GM12891 (cell line): ENCODE data around the gene FLT4.

Source experiments
- DNase-seq: peaks from one replicate; pipeline ENCODE4 v3.0.0; 2011; ENCODE audit warnings: low spot score; ENCODE audit not compliant: insufficient read length
- FAIRE-seq: peaks from 2 replicates; lab custom pipeline; 2011; peaks lifted over from hg19 to GRCh38; lab: Jason Lieb, UNC
- PAX5 ChIP-seq: IDR thresholded peaks from 2 replicates; pipeline ENCODE4 v1.6.1; 2011; ENCODE audit warnings: low read length, moderate library complexity, mild to moderate bottlenecking; ENCODE audit not compliant: insufficient read depth, severe bottlenecking
- POLR2A ChIP-seq: IDR thresholded peaks from 2 replicates; pipeline ENCODE4 v1.6.1; 2011; ENCODE audit warnings: low read depth, low read length, control low read depth
- POLR2AphosphoS5 ChIP-seq: IDR thresholded peaks from 2 replicates; pipeline ENCODE4 v1.6.1; 2011; ENCODE audit warnings: low read depth, low read length, control low read depth
- POU2F2 ChIP-seq: IDR thresholded peaks from 2 replicates; pipeline ENCODE4 v1.6.1; 2011; ENCODE audit warnings: low read depth, mild to moderate bottlenecking, control low read depth, low read length, moderate library complexity
- SPI1 ChIP-seq: IDR thresholded peaks from 2 replicates; pipeline ENCODE4 v1.6.1; 2011; ENCODE audit warnings: low read depth, low read length, control low read depth
- TAF1 ChIP-seq: IDR thresholded peaks from 2 replicates; pipeline ENCODE4 v1.6.1; 2011; ENCODE audit warnings: low read depth, low read length, control low read depth

The FLT4 gene

GRCh38 chr5:180596668-180597231 lies 52.6 kb downstream of the FLT4 start:
- DNase-seq (no peak), FAIRE-seq (no peak)
- TF ChIP-seq POLR2AphosphoS5 (no peak), POU2F2 (no peak), POLR2A (no peak), PAX5 (no peak)

- FAIRE-seq (no peak), DNase-seq (no peak)
- TF ChIP-seq SPI1 (no peak), POLR2A (no peak), POU2F2 (no peak), PAX5 (no peak), POLR2AphosphoS5 (no peak), TAF1 (no peak)
Measured at GRCh38 chr5:180596115-180596667, 53.2 kb downstream of the FLT4 start.

DNA sequence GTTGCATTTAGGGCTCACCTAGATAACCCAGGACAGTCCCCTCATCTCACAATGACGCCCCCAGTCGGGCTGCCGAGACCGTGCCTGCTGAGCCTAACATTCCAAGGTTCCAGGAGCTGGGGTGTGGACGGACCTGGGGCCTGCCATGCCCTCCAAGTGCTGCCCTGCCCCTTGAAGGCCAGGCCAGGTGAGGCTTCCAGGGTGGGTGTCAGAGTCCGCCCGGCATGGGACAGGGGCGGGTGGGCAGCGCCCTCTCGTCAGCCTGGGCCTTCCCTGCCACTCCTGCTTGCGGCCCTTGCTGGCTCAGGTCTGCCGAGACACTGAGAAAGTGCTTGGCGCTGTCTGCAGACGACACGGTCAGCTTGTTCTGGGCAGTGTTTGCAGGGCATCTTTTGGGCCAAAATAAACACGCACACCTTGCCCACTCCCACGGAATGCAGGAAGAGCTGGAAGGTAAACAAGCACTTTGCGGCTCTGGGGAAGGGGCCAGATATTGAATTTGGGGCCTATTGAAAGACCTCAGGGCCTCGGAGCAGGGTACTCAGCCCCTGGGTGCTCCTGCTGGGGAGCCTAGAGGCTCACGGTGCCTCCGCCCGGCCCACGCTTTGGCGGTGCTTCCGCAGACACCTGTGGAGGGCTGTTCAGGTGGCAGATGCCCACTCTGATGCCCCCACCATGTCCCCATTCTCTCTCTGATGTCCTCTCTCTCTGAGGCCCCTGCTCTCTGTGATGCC lies 53.9 kb downstream of the FLT4 start:
- no peak for FAIRE-seq
- TF ChIP-seq POU2F2 (no peak), TAF1 (no peak), POLR2AphosphoS5 (no peak), PAX5 (no peak), POLR2A (no peak), SPI1 (no peak)
- peak; percentile 7 for DNase-seq

DNA sequence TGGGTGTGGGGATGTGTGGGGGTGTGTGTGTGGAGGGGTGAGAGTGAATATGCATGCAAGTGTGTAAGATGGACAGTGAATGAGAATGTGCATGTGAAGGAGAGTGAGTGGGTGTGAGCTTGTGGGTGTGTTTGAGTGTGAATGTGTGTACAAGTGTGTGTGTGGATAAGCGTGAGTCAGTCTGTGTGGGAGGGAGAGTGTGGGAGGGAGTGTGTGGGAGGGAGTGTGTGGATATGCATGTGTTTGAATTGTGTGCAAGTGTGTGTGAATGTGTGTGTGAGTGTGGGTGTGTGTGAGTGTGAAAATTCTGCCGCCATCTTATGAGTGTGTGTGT lies 54.4 kb downstream of the FLT4 start:
- peak; percentile 76 for FAIRE-seq
- no peak for DNase-seq
- TF ChIP-seq POU2F2 = no peak
- TF ChIP-seq PAX5 = no peak
- TF ChIP-seq TAF1 = no peak
- no peak for TF ChIP-seq POLR2AphosphoS5
- TF ChIP-seq SPI1 = no peak
- TF ChIP-seq POLR2A = no peak

DNA sequence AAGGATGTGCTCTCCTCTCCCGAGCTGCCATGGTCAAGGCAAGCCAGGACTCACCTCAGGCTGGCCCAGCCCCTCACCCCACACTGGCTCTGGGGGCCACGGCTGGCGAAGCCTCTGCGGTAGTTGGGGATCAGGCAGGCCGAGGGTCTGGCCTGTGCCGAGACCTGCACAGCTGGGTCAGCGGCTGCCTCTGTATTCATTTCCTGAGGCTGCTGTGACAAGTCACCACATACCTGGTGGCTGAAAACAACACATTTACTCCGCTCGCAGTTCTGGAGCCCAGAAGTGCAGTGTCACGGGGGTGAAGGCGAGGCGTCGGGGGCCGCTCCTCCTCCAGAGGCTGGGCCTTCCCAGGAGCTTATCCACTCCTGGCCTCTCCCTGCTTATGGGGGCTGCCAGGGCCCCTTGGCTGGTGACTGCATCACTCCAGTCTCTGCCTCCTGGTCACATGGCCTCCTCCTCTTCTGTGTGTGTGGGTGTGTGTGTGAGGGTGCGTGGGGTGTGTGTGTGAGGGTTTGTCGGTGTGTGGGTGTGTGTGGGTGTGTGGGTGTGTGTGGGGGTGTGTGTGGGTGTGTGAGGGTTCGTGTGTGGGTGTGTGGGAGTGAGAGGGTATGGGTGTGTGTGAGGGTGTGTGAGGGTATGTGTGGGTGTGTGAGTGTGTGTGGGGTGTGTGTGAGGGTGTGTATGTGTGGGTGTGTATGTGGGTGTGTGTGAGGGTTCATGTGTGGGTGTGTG lies 54.9 kb downstream of the FLT4 start:
- TF ChIP-seq TAF1 = no peak
- DNase-seq = no peak
- FAIRE-seq = no peak

- FAIRE-seq = no peak
- TF ChIP-seq POU2F2 (no peak), POLR2AphosphoS5 (no peak), TAF1 (no peak), POLR2A (no peak), PAX5 (no peak), SPI1 (no peak)
Measured at GRCh38 chr5:180593446-180594206, 55.8 kb downstream of the FLT4 start.

GRCh38 chr5:180592176-180592575 lies 57.2 kb downstream of the FLT4 start:
- DNase-seq = no peak
- FAIRE-seq = no peak
- no peak for TF ChIP-seq SPI1
- no peak for TF ChIP-seq TAF1
- no peak for TF ChIP-seq POLR2AphosphoS5
- no peak for TF ChIP-seq PAX5
- no peak for TF ChIP-seq POU2F2
- TF ChIP-seq POLR2A = no peak

More at GRCh38 chr5:180593446-180594206, 55.8 kb downstream of the FLT4 start:
- no peak for DNase-seq

GRCh38 chr5:180591311-180591887 lies 58.0 kb downstream of the FLT4 start, which contains the start of gene SCGB3A1:
SCGB3A1 (minus strand) TSS chr5:180591499; CDS start chr5:180591462, 37 bp downstream.
- TF ChIP-seq POLR2AphosphoS5 (no peak), TAF1 (no peak), SPI1 (no peak), POLR2A (no peak), PAX5 (no peak), POU2F2 (no peak)
- DNase-seq (peak; percentile 8), FAIRE-seq (no peak)
